Measurements from ENCODE around the gene ANK3.

Gene ANK3

DNA sequence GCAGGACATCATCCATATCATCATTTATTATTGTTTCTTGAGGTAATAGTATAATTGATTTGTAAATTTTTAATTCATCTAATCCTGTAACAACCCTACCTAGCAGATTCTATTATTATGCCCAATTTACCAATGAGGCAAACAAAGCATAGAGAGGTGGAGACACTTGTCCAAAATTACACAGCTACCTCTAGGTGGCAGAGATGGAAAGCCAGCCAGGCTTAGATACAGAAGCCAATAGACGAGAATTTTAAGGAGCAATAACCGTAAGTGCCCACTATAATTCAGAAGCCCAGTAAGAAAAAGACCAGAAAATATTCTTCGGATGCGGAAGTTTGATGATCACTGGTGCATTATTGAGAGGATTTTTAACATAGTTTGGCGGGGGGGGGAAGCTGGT, 54.0 kb downstream of the ANK3 start:
- Mint-ChIP-seq H3K4me1 (no peaks in the 10 kb centered on the region), H3K27ac (no peak overlapping the region), H3K9me3 (no peaks in the 10 kb centered on the region), H3K27me3 (no peaks in the 10 kb centered on the region), H3K36me3 (no peaks in the 10 kb centered on the region), H3K4me3 (no peak overlapping the region)
- CTCF ChIA-PET, result no interaction called here
- no peak for DNase-seq

DNA sequence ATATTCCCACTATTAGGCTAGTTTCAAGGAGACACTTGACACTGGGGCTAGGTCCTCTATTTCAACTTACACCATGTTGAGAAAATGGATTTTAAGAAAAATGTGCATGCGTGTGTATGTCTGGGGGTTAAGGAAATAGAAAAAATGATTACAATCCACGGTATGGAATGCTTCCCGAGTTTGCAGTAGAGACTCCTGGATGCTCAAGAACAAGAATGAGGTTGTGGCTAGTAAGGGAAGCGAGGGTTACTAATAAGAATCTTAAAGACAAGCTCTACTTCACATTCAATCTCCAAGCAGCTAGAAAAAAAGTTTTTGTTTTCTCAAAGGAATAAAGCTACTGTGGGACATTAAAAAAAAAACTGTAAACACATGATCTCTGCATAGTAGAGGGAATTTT, 54.7 kb downstream of the ANK3 start:
- H3K4me3 Mint-ChIP-seq, result no peak overlapping the region
- H3K9me3 Mint-ChIP-seq, result no peaks in the 10 kb centered on the region
- no peak for DNase-seq
- peaks cover 1% of the 10 kb centered on the region for H3K36me3 Mint-ChIP-seq
- CTCF ChIA-PET, result no interaction called here
- no peaks in the 10 kb centered on the region for H3K4me1 Mint-ChIP-seq
- H3K27me3 Mint-ChIP-seq, result no peaks in the 10 kb centered on the region
- no peak overlapping the region for H3K27ac Mint-ChIP-seq

GRCh38 chr10:60332371-60332770, 57.3 kb downstream of the ANK3 start:
- no peak overlapping the region for H3K27ac Mint-ChIP-seq
- H3K4me3 Mint-ChIP-seq, result no peak overlapping the region
- H3K9me3 Mint-ChIP-seq, result no peaks in the 10 kb centered on the region
- no peak for DNase-seq
- no peaks in the 10 kb centered on the region for H3K4me1 Mint-ChIP-seq
- H3K27me3 Mint-ChIP-seq, result no peaks in the 10 kb centered on the region
- CTCF ChIA-PET, result no interaction called here
- H3K36me3 Mint-ChIP-seq, result peaks cover 1% of the 10 kb centered on the region

- Mint-ChIP-seq H3K4me1 (no peaks in the 10 kb centered on the region), H3K4me3 (no peak overlapping the region), H3K36me3 (peaks cover 1% of the 10 kb centered on the region), H3K27me3 (no peaks in the 10 kb centered on the region), H3K27ac (no peak overlapping the region), H3K9me3 (no peaks in the 10 kb centered on the region)
- DNase-seq, result no peak
- CTCF ChIA-PET, result no interaction called here
Measured at GRCh38 chr10:60331886-60332285, 57.8 kb downstream of the ANK3 start.

DNA sequence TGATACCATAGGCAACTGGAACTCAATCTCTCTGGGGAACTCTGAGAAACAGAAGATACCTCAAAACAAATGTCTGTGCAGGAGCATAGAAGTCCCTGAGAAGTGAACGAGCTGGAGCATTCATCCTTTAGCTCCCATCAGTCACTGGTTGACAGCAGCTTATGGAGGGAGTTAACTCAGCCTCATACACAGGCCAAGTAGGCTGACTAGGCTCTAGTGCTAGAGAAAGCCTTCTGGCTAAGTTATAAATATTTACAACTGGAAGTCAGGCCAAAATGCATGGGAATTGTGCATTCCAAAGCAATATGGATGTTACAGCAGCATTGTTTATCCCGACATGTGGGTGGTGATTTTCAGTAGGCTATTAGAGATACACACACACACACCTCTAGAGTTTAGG, 66.5 kb downstream of the ANK3 start:
- peaks cover 2% of the 10 kb centered on the region for H3K9me3 Mint-ChIP-seq
- no peak overlapping the region for H3K4me3 Mint-ChIP-seq
- CTCF ChIA-PET, result no interaction called here
- H3K27me3 Mint-ChIP-seq, result no peaks in the 10 kb centered on the region
- DNase-seq, result no peak
- H3K36me3 Mint-ChIP-seq, result peaks cover 2% of the 10 kb centered on the region
- no peaks in the 10 kb centered on the region for H3K4me1 Mint-ChIP-seq
- H3K27ac Mint-ChIP-seq, result no peak overlapping the region

DNA sequence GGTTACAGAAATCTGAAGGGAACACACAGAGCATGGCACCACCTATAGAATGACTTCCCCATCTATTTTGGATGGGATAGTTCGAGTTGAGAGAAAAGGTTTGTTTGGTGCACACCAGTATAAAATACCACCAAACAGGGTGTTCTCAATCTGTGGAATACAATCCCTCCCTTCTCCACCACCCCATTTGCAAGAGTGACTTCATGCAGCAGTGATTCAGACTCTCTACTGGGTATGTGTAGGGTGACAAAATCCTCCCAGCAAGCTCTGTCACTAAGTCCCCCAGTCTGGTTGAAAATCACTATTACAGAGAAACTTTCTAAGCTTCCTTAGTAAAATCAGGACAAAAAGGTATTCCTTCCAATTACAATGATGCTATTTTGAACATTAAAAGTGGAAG, 69.0 kb downstream of the ANK3 start:
- Mint-ChIP-seq H3K36me3 (peaks cover under 1% of the 10 kb centered on the region), H3K9me3 (peaks cover under 1% of the 10 kb centered on the region), H3K4me3 (no peak overlapping the region), H3K27ac (no peak overlapping the region), H3K27me3 (no peaks in the 10 kb centered on the region), H3K4me1 (no peaks in the 10 kb centered on the region)
- CTCF ChIA-PET, result no interaction called here
- DNase-seq, result no peak

DNA sequence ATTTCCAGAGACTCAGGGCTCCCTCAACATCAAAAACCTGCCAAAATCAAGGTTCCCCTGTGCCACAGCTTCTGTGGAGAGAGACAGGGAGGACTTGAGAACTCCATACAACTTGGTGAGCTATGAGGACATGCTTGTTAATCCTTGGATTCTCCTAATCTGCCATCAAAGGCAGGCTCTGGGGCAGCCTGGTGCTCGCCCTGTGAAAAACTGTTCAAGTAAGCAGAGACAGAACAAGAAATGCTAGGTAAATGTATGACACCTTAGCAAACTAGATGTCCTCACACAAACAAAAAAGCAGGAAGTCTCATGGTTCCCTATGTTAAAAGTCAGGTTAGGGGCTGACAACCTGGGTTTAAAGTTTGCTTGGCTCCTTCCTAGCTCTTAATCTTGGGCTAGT, 73.6 kb downstream of the ANK3 start:
- Mint-ChIP-seq H3K9me3 (no peaks in the 10 kb centered on the region), H3K4me3 (no peak overlapping the region), H3K27ac (no peak overlapping the region), H3K27me3 (no peaks in the 10 kb centered on the region), H3K36me3 (no peaks in the 10 kb centered on the region), H3K4me1 (peaks cover 12% of the 10 kb centered on the region)
- DNase-seq, result no peak
- CTCF ChIA-PET, result no interaction called here

DNA sequence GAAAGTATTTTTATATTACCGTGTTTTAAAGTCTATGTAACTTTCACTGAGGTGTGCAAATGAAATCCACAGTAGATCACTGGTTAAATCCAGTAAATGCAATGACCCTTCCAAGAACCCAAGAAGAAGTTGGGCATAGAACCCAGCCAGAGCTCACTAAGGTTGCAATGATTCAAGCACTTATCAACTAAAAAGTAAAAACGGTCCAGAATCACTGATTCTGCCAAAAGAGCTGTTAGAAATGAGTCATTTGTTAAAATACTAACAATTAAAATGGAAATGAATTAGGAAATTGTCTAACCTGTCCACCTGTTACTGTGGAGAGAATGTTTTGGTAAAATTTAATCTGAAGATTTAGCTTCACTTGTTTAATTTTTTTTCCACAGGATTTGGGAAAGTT, 74.4 kb downstream of the ANK3 start:
- no peak overlapping the region for H3K4me3 Mint-ChIP-seq
- H3K27me3 Mint-ChIP-seq, result no peaks in the 10 kb centered on the region
- no peaks in the 10 kb centered on the region for H3K9me3 Mint-ChIP-seq
- CTCF ChIA-PET, result no interaction called here
- no peaks in the 10 kb centered on the region for H3K36me3 Mint-ChIP-seq
- H3K4me1 Mint-ChIP-seq, result peaks cover 12% of the 10 kb centered on the region
- no peak for DNase-seq
- H3K27ac Mint-ChIP-seq, result no peak overlapping the region

GRCh38 chr10:60314069-60314940, 75.4 kb downstream of the ANK3 start:
- H3K4me1 Mint-ChIP-seq, result peaks cover 12% of the 10 kb centered on the region
- CTCF ChIA-PET, result no interaction called here
- H3K9me3 Mint-ChIP-seq, result no peaks in the 10 kb centered on the region
- no peak overlapping the region for H3K27ac Mint-ChIP-seq
- DNase-seq, result no peak
- H3K4me3 Mint-ChIP-seq, result no peak overlapping the region
- no peaks in the 10 kb centered on the region for H3K36me3 Mint-ChIP-seq
- H3K27me3 Mint-ChIP-seq, result no peaks in the 10 kb centered on the region

DNA sequence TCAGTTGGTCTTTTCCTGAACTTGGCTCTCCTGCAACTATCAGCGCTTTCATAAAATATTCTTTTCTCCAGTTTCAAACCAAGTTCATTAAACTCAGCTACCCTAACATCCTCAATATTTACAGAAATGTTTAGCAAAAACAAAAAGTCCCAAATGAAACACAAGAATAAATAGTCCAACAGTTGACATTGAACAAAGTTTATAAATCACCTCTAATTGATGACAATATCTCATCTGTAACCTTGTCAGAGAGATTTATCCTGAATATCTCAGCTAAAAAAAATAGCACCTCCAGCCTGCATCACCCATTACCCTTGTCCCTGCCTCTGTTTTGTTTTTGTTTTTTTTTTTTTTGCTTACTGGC, 76.1 kb downstream of the ANK3 start:
- CTCF ChIA-PET, result no interaction called here
- peaks cover 12% of the 10 kb centered on the region for H3K4me1 Mint-ChIP-seq
- no peaks in the 10 kb centered on the region for H3K36me3 Mint-ChIP-seq
- H3K27me3 Mint-ChIP-seq, result no peaks in the 10 kb centered on the region
- no peaks in the 10 kb centered on the region for H3K9me3 Mint-ChIP-seq
- H3K27ac Mint-ChIP-seq, result no peak overlapping the region
- H3K4me3 Mint-ChIP-seq, result no peak overlapping the region
- DNase-seq, result no peak

GRCh38 chr10:60312818-60313588, 76.7 kb downstream of the ANK3 start:
- H3K27me3 Mint-ChIP-seq, result no peaks in the 10 kb centered on the region
- H3K36me3 Mint-ChIP-seq, result no peaks in the 10 kb centered on the region
- H3K4me1 Mint-ChIP-seq, result peaks cover 12% of the 10 kb centered on the region
- no peaks in the 10 kb centered on the region for H3K9me3 Mint-ChIP-seq
- CTCF ChIA-PET, result no interaction called here
- H3K27ac Mint-ChIP-seq, result no peak overlapping the region
- DNase-seq, result no peak
- H3K4me3 Mint-ChIP-seq, result no peak overlapping the region

GRCh38 chr10:60311821-60312220, 77.9 kb downstream of the ANK3 start:
- Mint-ChIP-seq H3K27ac (no peak overlapping the region), H3K4me3 (no peak overlapping the region), H3K9me3 (no peaks in the 10 kb centered on the region), H3K27me3 (no peaks in the 10 kb centered on the region), H3K4me1 (peaks cover 12% of the 10 kb centered on the region), H3K36me3 (no peaks in the 10 kb centered on the region)
- CTCF ChIA-PET, result no interaction called here
- DNase-seq, result no peak

DNA sequence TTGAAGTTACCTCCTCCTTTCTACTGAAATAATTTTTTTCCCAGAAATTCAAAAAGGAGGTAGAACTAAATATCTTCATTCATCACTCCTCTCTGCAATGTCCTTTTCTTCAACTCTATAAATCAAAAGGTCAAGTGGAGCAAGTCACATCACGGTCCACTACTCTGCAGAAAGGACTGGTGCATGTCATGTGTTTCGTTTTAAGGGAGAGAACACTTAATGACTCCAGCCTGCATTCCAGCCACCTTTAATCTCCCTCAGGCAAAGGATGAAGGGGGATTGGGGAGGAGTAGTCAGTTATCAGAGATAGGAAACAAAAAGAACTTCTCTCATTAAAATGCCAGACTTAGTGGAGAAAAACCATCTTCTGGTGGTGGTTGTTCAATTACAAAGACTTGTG, 78.9 kb downstream of the ANK3 start:
- CTCF ChIA-PET, result no interaction called here
- no peaks in the 10 kb centered on the region for H3K9me3 Mint-ChIP-seq
- H3K4me1 Mint-ChIP-seq, result peaks cover 12% of the 10 kb centered on the region
- no peak for DNase-seq
- H3K27me3 Mint-ChIP-seq, result no peaks in the 10 kb centered on the region
- no peaks in the 10 kb centered on the region for H3K36me3 Mint-ChIP-seq
- no peak overlapping the region for H3K4me3 Mint-ChIP-seq
- H3K27ac Mint-ChIP-seq, result no peak overlapping the region

GRCh38 chr10:60309891-60310290, 79.8 kb downstream of the ANK3 start:
- CTCF ChIA-PET, result no interaction called here
- Mint-ChIP-seq H3K27me3 (no peaks in the 10 kb centered on the region), H3K4me3 (no peak overlapping the region), H3K9me3 (no peaks in the 10 kb centered on the region), H3K27ac (no peak overlapping the region), H3K4me1 (peaks cover 11% of the 10 kb centered on the region), H3K36me3 (no peaks in the 10 kb centered on the region)
- DNase-seq, result no peak

GRCh38 chr10:60309371-60309770, 80.3 kb downstream of the ANK3 start:
- peaks cover 6% of the 10 kb centered on the region for H3K4me1 Mint-ChIP-seq
- no peaks in the 10 kb centered on the region for H3K27me3 Mint-ChIP-seq
- no peak overlapping the region for H3K4me3 Mint-ChIP-seq
- no peak for DNase-seq
- no peaks in the 10 kb centered on the region for H3K36me3 Mint-ChIP-seq
- no peak overlapping the region for H3K27ac Mint-ChIP-seq
- CTCF ChIA-PET, result no interaction called here
- no peaks in the 10 kb centered on the region for H3K9me3 Mint-ChIP-seq

Measured in activated naive CD4-positive, alpha-beta T cell treated with anti-CD3 and anti-CD28 coated beads, Interleukin-2, amount 10 ng/mL, durations not matched to agents 7 days and 5 days (primary cell).